MG63 (cell line): ENCODE measurements around the gene PDSS2. TPM values are rescaled to one million over a fixed set of nuclear protein-coding genes. Genes with fewer than 3 reads are reported as not detected.
"Not testable (repeated sequence)": the region's sequence is repeated elsewhere in the genome, so short reads cannot be mapped to it uniquely, and the experiment has no call there.

ENCODE experiments used
- DNase-seq: peaks from one replicate; pipeline ENCODE4 v3.0.0-alpha.2; 2020
- H3K27me3 ChIP-seq: fragments of 250-450 bp; sonication (Bioruptor Pico); 2 replicates; pipeline ENCODE4 v1.5.1; 2020; ENCODE audit warnings: mild to moderate bottlenecking, moderate library complexity
- H3K36me3 ChIP-seq: fragments of 250-450 bp; sonication (Bioruptor Pico); 2 replicates; pipeline ENCODE4 v1.5.1; 2020; ENCODE audit warnings: mild to moderate bottlenecking, moderate library complexity
- H3K4me3 ChIP-seq: fragments of 250-450 bp; sonication (Bioruptor Pico); 2 replicates; pipeline ENCODE4 v1.5.1; 2020; ENCODE audit warnings: mild to moderate bottlenecking, moderate library complexity
- H3K9me3 ChIP-seq: fragments of 250-450 bp; sonication (Bioruptor Pico); 2 replicates; pipeline ENCODE4 v1.5.1; 2020; ENCODE audit warnings: mild to moderate bottlenecking, moderate library complexity
- total RNA-seq: library from RNA; depleted of rRNA; stranded (reverse); fragments of >200 nt; shearing (Covaris generic); gene quantifications from 2 replicates; pipeline ENCODE4 v1.2.3, GENCODE V29; 2014; ENCODE audit warnings: low replicate concordance

PDSS2 gene
- total RNA-seq, 1 experiment from 2014 or later = 13.9 TPM

- Histone ChIP-seq H3K9me3 (no peaks in the 10 kb centered on the region), H3K4me3 (peak overlapping the region; percentile 49), H3K36me3 (no peaks in the 10 kb centered on the region), H3K27me3 (peaks cover 27% of the 10 kb centered on the region)
- DNase-seq = no peak
These were observed 29.0 kb upstream of the PDSS2 start for GRCh38 chr6:107488174-107488874.

- Histone ChIP-seq H3K36me3 (no peaks in the 10 kb centered on the region), H3K27me3 (peaks cover 32% of the 10 kb centered on the region), H3K4me3 (no peak overlapping the region), H3K9me3 (no peaks in the 10 kb centered on the region)
- DNase-seq = no peak
These were observed 25.8 kb upstream of the PDSS2 start for GRCh38 chr6:107485157-107485556.

- no peak for DNase-seq
- Histone ChIP-seq H3K4me3 (no peak overlapping the region), H3K9me3 (no peaks in the 10 kb centered on the region), H3K36me3 (no peaks in the 10 kb centered on the region), H3K27me3 (peaks cover 10% of the 10 kb centered on the region)
These were observed 19.8 kb upstream of the PDSS2 start for GRCh38 chr6:107479089-107479690.

- not testable (repeated sequence) for H3K4me3 ChIP-seq, H3K9me3 ChIP-seq, H3K36me3 ChIP-seq, DNase-seq, H3K27me3 ChIP-seq
These were observed 16.5 kb upstream of the PDSS2 start for GRCh38 chr6:107475826-107476225.

- DNase-seq, H3K27me3 ChIP-seq, H3K4me3 ChIP-seq, H3K9me3 ChIP-seq, H3K36me3 ChIP-seq: not testable (repeated sequence)
These were observed 16.0 kb upstream of the PDSS2 start for GRCh38 chr6:107475360-107475759.

- no peaks in the 10 kb centered on the region for H3K9me3 ChIP-seq
- no peak for DNase-seq
- H3K36me3 ChIP-seq = no peaks in the 10 kb centered on the region
- peaks cover 2% of the 10 kb centered on the region; the same call in 1 of the 2 replicates for H3K27me3 ChIP-seq
- no peak overlapping the region for H3K4me3 ChIP-seq
These were observed 14.3 kb upstream of the PDSS2 start for GRCh38 chr6:107473660-107474059.

- H3K4me3 ChIP-seq = no peak overlapping the region
- H3K9me3 ChIP-seq = no peaks in the 10 kb centered on the region
- no peak for DNase-seq
- H3K27me3 ChIP-seq = peaks cover 9% of the 10 kb centered on the region; the same call in 1 of the 2 replicates
- H3K36me3 ChIP-seq = no peaks in the 10 kb centered on the region
These were observed 11.0 kb upstream of the PDSS2 start for GRCh38 chr6:107470364-107470763.

- no peaks in the 10 kb centered on the region for H3K9me3 ChIP-seq
- peaks cover 7% of the 10 kb centered on the region; the same call in 1 of the 2 replicates for H3K27me3 ChIP-seq
- no peaks in the 10 kb centered on the region for H3K36me3 ChIP-seq
- no peak for DNase-seq
- no peak overlapping the region for H3K4me3 ChIP-seq
These were observed 6.7 kb upstream of the PDSS2 start for GRCh38 chr6:107466062-107466461.

- Histone ChIP-seq H3K9me3 (no peaks in the 10 kb centered on the region), H3K36me3 (no peaks in the 10 kb centered on the region), H3K27me3 (no peaks in the 10 kb centered on the region), H3K4me3 (peak overlapping the region; percentile 94)
- DNase-seq = no peak
These were observed 793 bp upstream of the PDSS2 start for GRCh38 chr6:107460083-107460631.

GRCh38 chr6:107458672-107459282, 587 bp downstream of the PDSS2 start:
- Histone ChIP-seq H3K9me3 (no peaks in the 10 kb centered on the region), H3K4me3 (peak overlapping the region; percentile 94), H3K27me3 (no peaks in the 10 kb centered on the region), H3K36me3 (no peaks in the 10 kb centered on the region)
- DNase-seq = no peak

- Histone ChIP-seq H3K27me3 (no peaks in the 10 kb centered on the region), H3K36me3 (no peaks in the 10 kb centered on the region), H3K9me3 (peaks cover 16% of the 10 kb centered on the region), H3K4me3 (no peak overlapping the region)
- DNase-seq = no peak
These were observed 10.6 kb downstream of the PDSS2 start for GRCh38 chr6:107448776-107449175.

GRCh38 chr6:107447663-107448216, 11.6 kb downstream of the PDSS2 start:
- no peak overlapping the region for H3K4me3 ChIP-seq
- no peaks in the 10 kb centered on the region for H3K27me3 ChIP-seq
- no peaks in the 10 kb centered on the region for H3K36me3 ChIP-seq
- H3K9me3 ChIP-seq = peaks cover 16% of the 10 kb centered on the region
- no peak for DNase-seq

- no peak overlapping the region for H3K4me3 ChIP-seq
- H3K9me3 ChIP-seq = peaks cover 16% of the 10 kb centered on the region
- no peaks in the 10 kb centered on the region for H3K36me3 ChIP-seq
- no peak for DNase-seq
- H3K27me3 ChIP-seq = no peaks in the 10 kb centered on the region
These were observed 15.1 kb downstream of the PDSS2 start for GRCh38 chr6:107444277-107444676.

GRCh38 chr6:107443608-107444267, 15.6 kb downstream of the PDSS2 start:
- no peak for DNase-seq
- Histone ChIP-seq H3K36me3 (no peaks in the 10 kb centered on the region), H3K9me3 (peaks cover 16% of the 10 kb centered on the region), H3K27me3 (no peaks in the 10 kb centered on the region), H3K4me3 (no peak overlapping the region)

GRCh38 chr6:107442938-107443607, 16.3 kb downstream of the PDSS2 start:
- Histone ChIP-seq H3K9me3 (peaks cover 10% of the 10 kb centered on the region), H3K27me3 (no peaks in the 10 kb centered on the region), H3K4me3 (no peak overlapping the region), H3K36me3 (no peaks in the 10 kb centered on the region)
- DNase-seq = no peak

GRCh38 chr6:107441682-107442081, 17.7 kb downstream of the PDSS2 start:
- DNase-seq = no peak
- Histone ChIP-seq H3K36me3 (no peaks in the 10 kb centered on the region), H3K9me3 (no peaks in the 10 kb centered on the region; the same call in 1 of the 2 replicates), H3K27me3 (no peaks in the 10 kb centered on the region), H3K4me3 (no peak overlapping the region)
